ENCODE data around the gene ZNF438. TPM values are rescaled to one million over a fixed set of nuclear protein-coding genes. Genes with fewer than 3 reads are reported as not detected.

The ZNF438 gene
- total RNA-seq, 1 experiment from 2014 or later: 0.83 TPM

GRCh38 chr10:30968711-30969110 lies 63.0 kb downstream of the ZNF438 start:
- H3K4me1 ChIP-seq (ENCODE audit: insufficient read depth, low read length): no peaks in the 10 kb centered on the region
- H2BK5ac ChIP-seq (ENCODE audit: insufficient read length, low read length): no peak overlapping the region
- H4K8ac ChIP-seq (replicated peaks; ENCODE audit: insufficient read length, low read depth, low read length): no peak overlapping the region
- H3K56ac ChIP-seq (ENCODE audit: insufficient read length, low read depth, low read length): no peak overlapping the region
- Mint-ChIP-seq H3K27ac (no peak overlapping the region), H3K36me3 (ENCODE audit: insufficient read depth in 1 of 3, low read depth in 3 of 3) (no peaks in the 10 kb centered on the region), H3K27me3 (ENCODE audit: low read depth) (no peaks in the 10 kb centered on the region; the same call in 1 of the 2 replicates), H3K9me3 (no peaks in the 10 kb centered on the region), H3K4me1 (no peaks in the 10 kb centered on the region), H3K4me3 (no peak overlapping the region)
- TF ChIP-seq CTCF (conservative IDR thresholded peaks at IDR 0.05): no peak
- no peak overlapping the region for H2BK15ac ChIP-seq (ENCODE audit: low read depth, low read length)
- H3K9me3 ChIP-seq (ENCODE audit: control insufficient read depth, low read depth, low read length): no peaks in the 10 kb centered on the region
- WGBS (ENCODE audit: extremely low coverage, insufficient read length, low lambda C conversion rate): no CpG with 5 or more reads among the region's 3 CpGs
- no peaks in the 10 kb centered on the region for H4K20me1 ChIP-seq (ENCODE audit: control insufficient read depth, insufficient read depth, insufficient read length)
- H2BK20ac ChIP-seq (ENCODE audit: low read depth, low read length, poor library complexity, severe bottlenecking): no peak overlapping the region
- DNase-seq: no peak
- no peak overlapping the region for H4K5ac ChIP-seq (ENCODE audit: insufficient read length, low read depth, low read length)
- H3K79me1 ChIP-seq (ENCODE audit: insufficient read depth, low read depth, low read length, poor library complexity, severe bottlenecking): no peaks in the 10 kb centered on the region
- H3K4me2 ChIP-seq (ENCODE audit: insufficient read depth, insufficient read length, low read length): no peak overlapping the region
- no peak overlapping the region for H3T11ph ChIP-seq (ENCODE audit: low read length)
- no peak overlapping the region for H4K91ac ChIP-seq (ENCODE audit: insufficient read length, low read depth, low read length)
- H3K23me2 ChIP-seq (ENCODE audit: insufficient read length, low read depth, low read length, poor library complexity, severe bottlenecking): no peaks in the 10 kb centered on the region
- H3K27me3 ChIP-seq (ENCODE audit: insufficient read depth, low read length): no peaks in the 10 kb centered on the region
- H3K79me2 ChIP-seq (ENCODE audit: insufficient read depth, low read length): no peaks in the 10 kb centered on the region
- H2AK5ac ChIP-seq (ENCODE audit: insufficient read length, low read length): no peak overlapping the region
- no peak overlapping the region for H2BK12ac ChIP-seq (ENCODE audit: insufficient read length, low read depth, low read length)
- H3K27ac ChIP-seq (ENCODE audit: insufficient read length, low read depth, low read length): no peak overlapping the region
- H3K14ac ChIP-seq (ENCODE audit: insufficient read depth, low read length): no peak overlapping the region
- H3K4ac ChIP-seq (ENCODE audit: low read depth, low read length): no peak overlapping the region
- no peak overlapping the region for H3K18ac ChIP-seq (ENCODE audit: insufficient read length, low read depth, low read length)
- H2BK120ac ChIP-seq (ENCODE audit: low read depth, low read length, poor library complexity, severe bottlenecking): no peak overlapping the region
- H3K9ac ChIP-seq (ENCODE audit: extremely low read depth, insufficient read length, low read length): no peak overlapping the region
- no peak overlapping the region for H3K23ac ChIP-seq (ENCODE audit: insufficient read length, low read depth, low read length)
- no peak overlapping the region for H2AFZ ChIP-seq (ENCODE audit: low read length)
